Measurements from ENCODE around the gene PIGW.

Gene PIGW

GRCh38 chr17:36534840-36535668 is at the start of gene PIGW, which contains the start of gene MYO19:
PIGW (plus strand) TSS chr17:36534987; CDS start chr17:36537102, 2,115 bp downstream.
MYO19 (minus strand) TSS chr17:36534868; CDS start chr17:36532538, 2,330 bp downstream.
- Mint-ChIP-seq H3K27ac (peak within 1 kb of the TSS; percentile 99), H3K4me1 (ENCODE audit: low read depth) (peaks cover 38% of the 10 kb centered on the region), H3K36me3 (ENCODE audit: low read depth) (peaks cover 64% of the 10 kb centered on the region), H3K27me3 (no peaks in the 10 kb centered on the region), H3K4me3 (peak within 1 kb of the TSS; percentile 98), H3K9me3 (no peaks in the 10 kb centered on the region)

- Mint-ChIP-seq H3K4me3 (peak overlapping the region; percentile 99), H3K4me1 (ENCODE audit: low read depth) (peaks cover 51% of the 10 kb centered on the region), H3K9me3 (no peaks in the 10 kb centered on the region), H3K27ac (no peak overlapping the region), H3K27me3 (peaks cover 18% of the 10 kb centered on the region), H3K36me3 (ENCODE audit: low read depth) (peaks cover 11% of the 10 kb centered on the region)
Measured at GRCh38 chr17:36485027-36485426, 49.8 kb upstream of the PIGW start.

- peaks cover 14% of the 10 kb centered on the region for H3K27me3 Mint-ChIP-seq
- peaks cover 16% of the 10 kb centered on the region for H3K36me3 Mint-ChIP-seq (ENCODE audit: low read depth)
- peak overlapping the region; percentile 99 for H3K27ac Mint-ChIP-seq
- peaks cover 55% of the 10 kb centered on the region for H3K4me1 Mint-ChIP-seq (ENCODE audit: low read depth)
- no peaks in the 10 kb centered on the region for H3K9me3 Mint-ChIP-seq
- H3K4me3 Mint-ChIP-seq = peak overlapping the region; percentile 99
Measured at GRCh38 chr17:36485805-36486203, 49.0 kb upstream of the PIGW start.

GRCh38 chr17:36486204-36487194 is 48.3 kb upstream of the PIGW start, which contains the start of gene ZNHIT3:
ZNHIT3 (plus strand) TSS chr17:36486681; CDS start chr17:36486700, 19 bp downstream.
- Mint-ChIP-seq H3K27ac (peak within 1 kb of the TSS; percentile 99), H3K4me3 (peak within 1 kb of the TSS; percentile 99), H3K9me3 (no peaks in the 10 kb centered on the region), H3K36me3 (ENCODE audit: low read depth) (peaks cover 21% of the 10 kb centered on the region), H3K27me3 (peaks cover 10% of the 10 kb centered on the region), H3K4me1 (ENCODE audit: low read depth) (peaks cover 60% of the 10 kb centered on the region)

- peaks cover 30% of the 10 kb centered on the region for H3K4me1 Mint-ChIP-seq (ENCODE audit: low read depth)
- peak overlapping the region; percentile 26 for H3K27ac Mint-ChIP-seq
Measured at GRCh38 chr17:36493956-36494355, 40.8 kb upstream of the PIGW start.

GRCh38 chr17:36494674-36495073 is 40.1 kb upstream of the PIGW start:
- no peaks in the 10 kb centered on the region for H3K9me3 Mint-ChIP-seq
- H3K27me3 Mint-ChIP-seq = no peaks in the 10 kb centered on the region
- peaks cover 24% of the 10 kb centered on the region for H3K4me1 Mint-ChIP-seq (ENCODE audit: low read depth)
- H3K27ac Mint-ChIP-seq = no peak overlapping the region
- H3K4me3 Mint-ChIP-seq = no peak overlapping the region
- peaks cover 72% of the 10 kb centered on the region for H3K36me3 Mint-ChIP-seq (ENCODE audit: low read depth)

More at GRCh38 chr17:36493956-36494355, 40.8 kb upstream of the PIGW start:
- no peaks in the 10 kb centered on the region for H3K9me3 Mint-ChIP-seq
- no peak overlapping the region for H3K4me3 Mint-ChIP-seq
- H3K36me3 Mint-ChIP-seq (ENCODE audit: low read depth) = peaks cover 73% of the 10 kb centered on the region
- no peaks in the 10 kb centered on the region for H3K27me3 Mint-ChIP-seq

GRCh38 chr17:36495076-36495578 is 39.7 kb upstream of the PIGW start:
- Mint-ChIP-seq H3K36me3 (ENCODE audit: low read depth) (peaks cover 68% of the 10 kb centered on the region), H3K27ac (peak overlapping the region; percentile 49), H3K4me3 (no peak overlapping the region), H3K9me3 (no peaks in the 10 kb centered on the region), H3K27me3 (no peaks in the 10 kb centered on the region), H3K4me1 (ENCODE audit: low read depth) (peaks cover 20% of the 10 kb centered on the region)

GRCh38 chr17:36496018-36496789 is 38.6 kb upstream of the PIGW start:
- peaks cover 14% of the 10 kb centered on the region for H3K4me1 Mint-ChIP-seq (ENCODE audit: low read depth)
- H3K36me3 Mint-ChIP-seq (ENCODE audit: low read depth) = peaks cover 62% of the 10 kb centered on the region
- H3K4me3 Mint-ChIP-seq = no peak overlapping the region
- H3K27ac Mint-ChIP-seq = no peak overlapping the region
- H3K27me3 Mint-ChIP-seq = no peaks in the 10 kb centered on the region
- H3K9me3 Mint-ChIP-seq = no peaks in the 10 kb centered on the region

- Mint-ChIP-seq H3K27ac (no peak overlapping the region), H3K36me3 (ENCODE audit: low read depth) (peaks cover 60% of the 10 kb centered on the region), H3K4me1 (ENCODE audit: low read depth) (no peaks in the 10 kb centered on the region), H3K27me3 (no peaks in the 10 kb centered on the region), H3K4me3 (no peak overlapping the region), H3K9me3 (no peaks in the 10 kb centered on the region)
Measured at GRCh38 chr17:36498155-36498554, 36.6 kb upstream of the PIGW start.

GRCh38 chr17:36498560-36499300 is 36.1 kb upstream of the PIGW start:
- Mint-ChIP-seq H3K9me3 (no peaks in the 10 kb centered on the region), H3K4me1 (ENCODE audit: low read depth) (no peaks in the 10 kb centered on the region), H3K4me3 (no peak overlapping the region), H3K27ac (peak overlapping the region; percentile 40), H3K36me3 (ENCODE audit: low read depth) (peaks cover 56% of the 10 kb centered on the region), H3K27me3 (no peaks in the 10 kb centered on the region)

GRCh38 chr17:36500745-36501225 is 34.0 kb upstream of the PIGW start:
- Mint-ChIP-seq H3K4me3 (no peak overlapping the region), H3K36me3 (ENCODE audit: low read depth) (peaks cover 54% of the 10 kb centered on the region), H3K4me1 (ENCODE audit: low read depth) (no peaks in the 10 kb centered on the region), H3K9me3 (no peaks in the 10 kb centered on the region), H3K27ac (no peak overlapping the region), H3K27me3 (no peaks in the 10 kb centered on the region)

- Mint-ChIP-seq H3K27me3 (no peaks in the 10 kb centered on the region), H3K4me3 (no peak overlapping the region), H3K36me3 (ENCODE audit: low read depth) (peaks cover 54% of the 10 kb centered on the region), H3K4me1 (ENCODE audit: low read depth) (no peaks in the 10 kb centered on the region), H3K27ac (no peak overlapping the region), H3K9me3 (no peaks in the 10 kb centered on the region)
Measured at GRCh38 chr17:36501351-36501750, 33.4 kb upstream of the PIGW start.

- no peak overlapping the region for H3K4me3 Mint-ChIP-seq
- H3K27me3 Mint-ChIP-seq = no peaks in the 10 kb centered on the region
- peaks cover 60% of the 10 kb centered on the region for H3K36me3 Mint-ChIP-seq (ENCODE audit: low read depth)
- no peaks in the 10 kb centered on the region for H3K9me3 Mint-ChIP-seq
- H3K4me1 Mint-ChIP-seq (ENCODE audit: low read depth) = no peaks in the 10 kb centered on the region
- peak overlapping the region; percentile 67 for H3K27ac Mint-ChIP-seq
Measured at GRCh38 chr17:36501963-36502362, 32.8 kb upstream of the PIGW start.
